Measurements from ENCODE around the gene MAPKAP1.

The MAPKAP1 gene

DNA sequence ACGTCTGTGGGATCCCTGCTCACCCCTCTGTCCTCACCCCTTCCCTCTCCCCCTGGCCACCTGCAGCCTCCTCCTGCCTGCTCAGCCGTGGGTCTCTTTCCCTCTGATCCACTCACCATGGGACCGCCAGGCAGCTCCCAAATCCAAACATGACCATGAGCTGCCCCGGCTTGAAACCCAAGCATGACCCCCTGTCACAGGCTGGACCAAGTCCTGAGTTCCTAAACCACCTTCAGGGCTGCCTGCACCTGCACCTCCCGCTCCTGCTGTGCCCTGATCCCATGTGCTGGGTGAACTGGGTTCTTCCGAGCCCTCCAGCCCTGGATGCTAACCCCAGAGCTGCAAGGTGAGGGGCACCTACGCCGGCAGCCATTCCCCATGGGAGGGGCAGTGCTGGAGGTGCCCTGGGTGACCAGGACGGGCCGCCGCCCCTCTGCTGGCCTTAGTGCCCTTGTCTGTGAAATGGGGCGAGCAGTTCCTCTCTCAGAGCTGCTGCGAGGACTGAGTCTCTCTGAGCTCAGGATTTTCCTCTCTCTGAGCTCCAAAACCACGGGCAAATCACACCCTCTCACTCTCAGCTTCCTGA lies 295.7 kb downstream of the MAPKAP1 start:
- H3K36me3 ChIP-seq (ENCODE audit: control insufficient read depth in 2 of 2, insufficient read depth in 2 of 2, low read length in 2 of 2), result no peaks in the 10 kb centered on the region
- H3K4me3 ChIP-seq (ENCODE audit: low read length in 2 of 2), result no peak overlapping the region
- H3K9me3 ChIP-seq (ENCODE audit: control insufficient read depth in 2 of 2, low read length in 2 of 2), result no peaks in the 10 kb centered on the region
- H3K27me3 ChIP-seq (ENCODE audit: control insufficient read depth in 1 of 2, insufficient read depth in 2 of 2, low read length in 2 of 2), result no peaks in the 10 kb centered on the region
- no peak overlapping the region for H3K27ac ChIP-seq (ENCODE audit: low read length)
- H3K4me1 ChIP-seq (ENCODE audit: control insufficient read depth, insufficient read depth, low read length), result peaks cover 19% of the 10 kb centered on the region
- no peak overlapping the region for H3K9ac ChIP-seq (ENCODE audit: low read length in 2 of 2)

DNA sequence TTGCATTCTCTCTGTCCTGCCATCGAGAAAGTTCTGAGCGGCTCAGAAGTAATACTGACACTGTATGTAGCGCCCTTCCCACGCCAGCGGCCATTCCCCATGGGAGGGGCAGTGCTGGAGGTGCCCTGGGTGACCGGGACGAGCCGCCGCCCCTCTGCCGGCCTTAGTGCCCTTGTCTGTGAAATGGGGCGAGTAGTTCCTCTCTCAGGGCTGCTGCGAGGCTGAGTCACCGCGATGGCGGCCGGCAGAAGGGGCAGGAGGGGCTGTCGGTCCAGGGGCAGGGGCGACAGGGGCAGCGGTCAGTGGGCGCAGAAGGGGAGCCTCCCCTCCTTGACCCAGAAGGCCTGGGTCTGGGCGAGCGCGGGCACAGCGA lies 296.5 kb downstream of the MAPKAP1 start:
- H3K4me3 ChIP-seq (ENCODE audit: low read length in 2 of 2), result no peak overlapping the region
- H3K27me3 ChIP-seq (ENCODE audit: control insufficient read depth in 1 of 2, insufficient read depth in 2 of 2, low read length in 2 of 2), result no peaks in the 10 kb centered on the region
- H3K36me3 ChIP-seq (ENCODE audit: control insufficient read depth in 2 of 2, insufficient read depth in 2 of 2, low read length in 2 of 2), result no peaks in the 10 kb centered on the region
- H3K27ac ChIP-seq (ENCODE audit: low read length), result no peak overlapping the region
- no peaks in the 10 kb centered on the region for H3K9me3 ChIP-seq (ENCODE audit: control insufficient read depth in 2 of 2, low read length in 2 of 2)
- H3K9ac ChIP-seq (ENCODE audit: low read length in 2 of 2), result no peak overlapping the region
- peaks cover 13% of the 10 kb centered on the region for H3K4me1 ChIP-seq (ENCODE audit: control insufficient read depth, insufficient read depth, low read length)

DNA sequence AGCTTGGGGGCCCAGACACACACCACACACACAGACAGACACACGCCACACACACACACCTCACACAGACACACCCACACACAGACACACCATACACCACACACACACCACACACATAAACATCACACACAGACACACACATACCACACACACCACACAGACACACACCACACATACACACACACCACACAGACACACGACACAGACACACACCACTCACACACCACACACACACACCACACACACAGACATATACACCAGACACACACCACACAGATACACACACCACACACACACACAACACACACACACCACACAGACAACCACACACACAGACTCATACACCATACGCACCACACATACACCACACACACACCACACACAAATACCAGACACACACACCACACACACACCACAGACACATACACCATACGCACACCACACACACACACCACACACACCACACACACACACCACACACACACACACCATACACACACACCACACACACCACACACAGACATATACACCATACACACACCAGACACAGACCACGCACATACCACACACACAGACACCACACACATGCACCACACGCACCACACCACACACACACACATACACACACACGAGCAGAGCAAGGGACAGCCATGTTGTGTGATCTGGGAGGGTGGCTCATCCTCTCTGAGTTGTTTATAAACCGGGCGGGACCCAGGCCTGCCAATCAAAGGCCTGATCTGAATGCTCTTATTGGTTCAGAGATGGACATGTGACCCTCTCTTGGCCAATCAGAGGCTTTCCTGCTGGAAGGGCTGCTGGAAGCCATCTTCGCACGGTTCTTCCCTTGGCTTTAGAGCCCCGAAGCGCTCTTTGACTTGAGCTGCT lies 297.1 kb downstream of the MAPKAP1 start:
- H3K4me3 ChIP-seq (ENCODE audit: low read length in 2 of 2), result no peak overlapping the region
- H3K9ac ChIP-seq (ENCODE audit: low read length in 2 of 2), result no peak overlapping the region

DNA sequence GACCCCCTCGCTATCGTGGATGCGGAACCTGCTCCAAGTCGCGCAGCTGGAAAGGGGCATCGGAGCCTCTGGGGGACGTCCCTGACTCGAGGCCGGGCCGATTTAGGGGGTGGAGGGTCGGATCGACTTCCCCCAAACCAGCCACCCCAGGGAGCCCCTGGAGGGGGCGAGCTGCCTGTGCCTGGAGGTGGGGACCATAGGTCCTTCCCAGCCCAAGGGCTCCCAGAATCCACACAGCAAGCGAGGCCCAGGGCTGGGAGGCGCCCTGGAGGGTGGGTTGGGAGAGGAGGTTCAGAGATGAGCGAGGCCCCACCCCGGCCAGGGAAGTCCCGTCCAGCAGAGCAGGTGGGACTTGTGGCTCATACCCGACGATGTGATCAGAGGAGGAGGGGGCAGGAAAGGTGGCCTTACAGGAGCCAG lies 297.8 kb downstream of the MAPKAP1 start:
- Histone ChIP-seq H3K9me3 (ENCODE audit: control insufficient read depth in 2 of 2, low read length in 2 of 2) (no peaks in the 10 kb centered on the region), H3K9ac (ENCODE audit: low read length in 2 of 2) (no peak overlapping the region), H3K4me3 (ENCODE audit: low read length in 2 of 2) (no peak overlapping the region), H3K27me3 (ENCODE audit: control insufficient read depth in 1 of 2, insufficient read depth in 2 of 2, low read length in 2 of 2) (no peaks in the 10 kb centered on the region), H3K27ac (ENCODE audit: low read length) (no peak overlapping the region), H3K4me1 (ENCODE audit: control insufficient read depth, insufficient read depth, low read length) (peaks cover 12% of the 10 kb centered on the region), H3K36me3 (ENCODE audit: control insufficient read depth in 2 of 2, insufficient read depth in 2 of 2, low read length in 2 of 2) (no peaks in the 10 kb centered on the region)

More for the DNA sequence above, 297.1 kb downstream of the MAPKAP1 start:
- no peaks in the 10 kb centered on the region for H3K27me3 ChIP-seq (ENCODE audit: control insufficient read depth in 1 of 2, insufficient read depth in 2 of 2, low read length in 2 of 2)
- H3K36me3 ChIP-seq (ENCODE audit: control insufficient read depth in 2 of 2, insufficient read depth in 2 of 2, low read length in 2 of 2), result no peaks in the 10 kb centered on the region
- peaks cover 12% of the 10 kb centered on the region for H3K4me1 ChIP-seq (ENCODE audit: control insufficient read depth, insufficient read depth, low read length)
- no peak overlapping the region for H3K27ac ChIP-seq (ENCODE audit: low read length)
- no peaks in the 10 kb centered on the region for H3K9me3 ChIP-seq (ENCODE audit: control insufficient read depth in 2 of 2, low read length in 2 of 2)

DNA sequence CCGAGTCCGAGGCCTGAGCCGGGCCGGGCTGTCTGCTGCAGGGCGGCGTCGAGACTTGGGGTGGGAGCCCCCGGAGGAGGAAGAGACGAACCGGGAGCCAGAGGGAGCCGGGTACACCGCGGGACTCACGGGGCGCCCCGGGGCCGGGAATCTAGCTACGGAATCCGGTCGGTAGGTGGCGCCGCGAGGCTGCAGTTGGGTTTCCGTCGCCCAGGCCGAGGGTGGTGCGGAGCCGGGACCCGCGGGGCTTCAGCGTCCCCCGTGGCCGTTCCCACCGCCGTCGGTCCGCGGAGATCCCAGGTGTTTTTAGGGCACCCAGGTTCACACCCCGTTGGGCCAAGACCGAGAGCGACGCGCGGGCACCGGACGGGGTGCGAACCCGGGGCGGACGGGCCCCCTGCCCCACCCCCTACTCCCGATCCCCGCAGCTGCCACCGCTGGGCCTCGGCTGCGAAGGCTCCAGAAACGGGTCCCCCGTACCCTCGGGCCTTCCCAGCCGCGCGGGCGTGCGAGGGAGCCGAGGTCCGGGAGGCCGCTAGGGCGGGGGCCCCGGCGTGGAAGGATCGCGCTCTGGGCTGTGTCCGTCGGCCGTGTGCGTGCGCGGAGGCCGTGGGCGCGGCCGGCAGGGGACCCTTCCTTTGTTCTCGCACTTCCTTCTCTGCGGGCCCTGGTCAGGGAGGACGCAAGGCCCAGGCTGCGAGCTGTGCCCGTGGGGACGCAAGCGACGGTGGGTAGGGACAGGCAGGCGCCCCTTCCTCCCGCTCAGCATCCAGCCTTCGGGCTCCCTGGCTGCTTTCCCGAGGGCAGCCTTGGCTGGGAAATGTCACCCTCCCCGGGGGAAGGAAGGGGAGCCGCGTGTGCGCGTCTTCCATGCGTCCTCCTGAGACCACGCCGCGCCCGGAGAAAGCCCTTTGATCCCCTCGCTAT lies 298.8 kb downstream of the MAPKAP1 start:
- Histone ChIP-seq H3K4me1 (ENCODE audit: control insufficient read depth, insufficient read depth, low read length) (peaks cover 12% of the 10 kb centered on the region), H3K9ac (ENCODE audit: low read length in 2 of 2) (peak overlapping the region; percentile 66 to 70), H3K27ac (ENCODE audit: low read length) (peak overlapping the region; percentile 60), H3K4me3 (ENCODE audit: low read length in 2 of 2) (peak overlapping the region; percentile 76 to 79), H3K27me3 (ENCODE audit: control insufficient read depth in 1 of 2, insufficient read depth in 2 of 2, low read length in 2 of 2) (no peaks in the 10 kb centered on the region), H3K9me3 (ENCODE audit: control insufficient read depth in 2 of 2, low read length in 2 of 2) (no peaks in the 10 kb centered on the region), H3K36me3 (ENCODE audit: control insufficient read depth in 2 of 2, insufficient read depth in 2 of 2, low read length in 2 of 2) (no peaks in the 10 kb centered on the region)

DNA sequence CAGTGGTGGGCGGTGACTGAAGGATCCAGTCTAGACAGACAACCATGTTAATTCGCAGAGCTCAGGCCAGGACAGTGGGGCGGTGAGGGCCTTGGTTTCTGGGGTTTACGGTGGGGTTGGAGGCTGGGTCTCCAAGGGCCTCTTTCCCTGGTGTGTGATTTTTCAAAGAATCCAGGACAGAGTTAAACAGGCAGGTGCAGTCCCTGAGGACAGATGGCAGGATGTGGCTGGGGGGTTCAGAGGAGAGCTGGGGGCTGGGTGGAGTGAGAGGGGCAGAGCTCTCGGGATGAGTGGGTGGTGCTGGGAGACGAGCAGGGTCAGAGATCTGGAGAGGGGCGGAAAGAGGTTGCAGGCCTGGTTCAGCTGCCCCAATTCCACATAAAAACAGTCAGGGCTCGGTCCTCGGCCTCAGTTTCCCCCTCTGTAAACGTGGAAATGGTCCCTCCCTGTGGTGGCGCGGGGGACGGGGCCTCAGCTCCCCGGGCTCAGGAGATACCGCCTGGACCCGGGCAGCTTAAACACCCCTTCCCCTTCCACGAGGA lies 299.5 kb downstream of the MAPKAP1 start:
- Histone ChIP-seq H3K27ac (ENCODE audit: low read length) (peak overlapping the region; percentile 60), H3K9me3 (ENCODE audit: control insufficient read depth in 2 of 2, low read length in 2 of 2) (no peaks in the 10 kb centered on the region), H3K4me3 (ENCODE audit: low read length in 2 of 2) (peak overlapping the region; percentile 76 to 79), H3K4me1 (ENCODE audit: control insufficient read depth, insufficient read depth, low read length) (peaks cover 12% of the 10 kb centered on the region), H3K36me3 (ENCODE audit: control insufficient read depth in 2 of 2, insufficient read depth in 2 of 2, low read length in 2 of 2) (no peaks in the 10 kb centered on the region), H3K9ac (ENCODE audit: low read length in 2 of 2) (peak overlapping the region; percentile 47 to 70), H3K27me3 (ENCODE audit: control insufficient read depth in 1 of 2, insufficient read depth in 2 of 2, low read length in 2 of 2) (no peaks in the 10 kb centered on the region)

DNA sequence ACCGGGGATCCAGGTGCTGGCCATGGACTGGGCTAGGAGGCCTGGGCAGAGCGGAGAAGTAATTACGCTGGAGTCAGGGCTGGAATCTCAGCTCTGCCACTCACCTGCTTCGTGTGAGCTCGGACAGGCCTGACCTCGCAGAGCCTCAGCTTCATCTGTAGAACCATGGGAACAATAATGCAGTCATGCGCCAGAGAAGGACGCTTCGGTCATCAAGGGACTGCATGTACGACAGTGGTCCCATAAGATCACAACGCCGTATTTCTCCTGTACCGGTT lies 300.3 kb downstream of the MAPKAP1 start:
- Histone ChIP-seq H3K9me3 (ENCODE audit: control insufficient read depth in 2 of 2, low read length in 2 of 2) (no peaks in the 10 kb centered on the region), H3K4me3 (ENCODE audit: low read length in 2 of 2) (no peak overlapping the region), H3K27me3 (ENCODE audit: control insufficient read depth in 1 of 2, insufficient read depth in 2 of 2, low read length in 2 of 2) (no peaks in the 10 kb centered on the region), H3K36me3 (ENCODE audit: control insufficient read depth in 2 of 2, insufficient read depth in 2 of 2, low read length in 2 of 2) (no peaks in the 10 kb centered on the region), H3K27ac (ENCODE audit: low read length) (no peak overlapping the region), H3K9ac (ENCODE audit: low read length in 2 of 2) (no peak overlapping the region), H3K4me1 (ENCODE audit: control insufficient read depth, insufficient read depth, low read length) (peaks cover 12% of the 10 kb centered on the region)

DNA sequence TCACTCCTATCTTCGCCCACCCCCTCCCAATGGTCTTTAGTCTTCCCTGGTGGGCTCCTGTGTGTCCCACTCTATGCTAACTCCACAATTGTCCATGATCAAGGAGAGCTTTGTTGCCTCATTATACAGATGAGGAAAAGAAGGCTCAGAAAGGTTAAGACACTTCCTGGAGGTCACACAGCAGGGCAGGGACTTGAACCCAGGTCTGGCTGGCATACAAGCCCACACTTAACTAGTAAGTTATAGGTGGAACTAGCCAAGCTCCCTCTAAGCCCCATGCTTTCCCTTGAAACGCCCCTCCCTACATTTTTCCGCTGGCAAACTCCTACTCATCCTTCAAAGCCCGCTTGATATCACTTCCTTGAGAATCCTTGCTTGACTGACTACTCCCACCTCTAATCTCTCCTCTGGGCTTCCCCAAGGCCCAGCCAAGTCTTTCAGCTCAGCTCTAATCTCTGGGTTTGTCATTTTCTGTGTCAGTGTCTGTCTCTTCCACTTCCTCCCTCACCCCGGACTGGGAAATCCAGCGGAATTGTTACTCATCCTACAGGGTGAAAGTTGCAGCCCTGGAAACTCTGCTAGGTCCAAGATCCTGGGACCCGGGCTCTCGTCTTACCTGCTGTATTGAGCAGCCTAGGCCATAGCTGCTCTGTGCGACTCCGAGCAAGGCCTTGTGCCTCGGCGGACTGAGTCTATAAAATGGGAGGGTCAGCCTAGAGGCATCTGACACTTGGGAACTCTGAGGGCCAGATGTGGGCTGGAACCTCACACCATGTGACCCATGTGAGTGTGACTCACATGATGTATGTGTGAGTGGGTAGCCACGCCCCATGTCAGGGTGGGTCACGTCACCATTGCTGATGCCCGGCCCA lies 300.8 kb downstream of the MAPKAP1 start:
- Histone ChIP-seq H3K4me3 (ENCODE audit: low read length in 2 of 2) (no peak overlapping the region), H3K4me1 (ENCODE audit: control insufficient read depth, insufficient read depth, low read length) (peaks cover 12% of the 10 kb centered on the region), H3K9ac (ENCODE audit: low read length in 2 of 2) (no peak overlapping the region), H3K9me3 (ENCODE audit: control insufficient read depth in 2 of 2, low read length in 2 of 2) (no peaks in the 10 kb centered on the region), H3K27me3 (ENCODE audit: control insufficient read depth in 1 of 2, insufficient read depth in 2 of 2, low read length in 2 of 2) (no peaks in the 10 kb centered on the region), H3K27ac (ENCODE audit: low read length) (no peak overlapping the region), H3K36me3 (ENCODE audit: control insufficient read depth in 2 of 2, insufficient read depth in 2 of 2, low read length in 2 of 2) (no peaks in the 10 kb centered on the region)

DNA sequence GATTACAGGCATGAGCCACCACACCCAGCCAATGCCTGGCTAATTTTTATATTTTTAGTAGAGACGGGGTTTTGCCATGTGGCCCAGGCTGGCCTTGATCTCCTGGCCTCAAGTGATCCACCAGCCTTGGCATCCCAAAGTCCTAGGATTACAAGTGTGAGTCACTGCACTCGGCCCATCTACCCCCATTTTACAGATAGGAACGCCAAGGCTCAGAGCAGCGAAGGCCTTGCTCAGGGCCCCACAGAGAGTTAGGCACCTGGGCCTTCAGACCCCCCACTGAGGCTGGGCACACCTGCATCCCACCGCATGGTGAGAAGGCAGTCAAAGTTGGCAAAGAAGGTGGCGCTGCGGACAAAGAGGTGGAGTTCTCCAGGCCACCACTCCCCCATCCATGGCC lies 302.3 kb downstream of the MAPKAP1 start:
- Histone ChIP-seq H3K9ac (ENCODE audit: low read length in 2 of 2) (no peak overlapping the region), H3K4me3 (ENCODE audit: low read length in 2 of 2) (no peak overlapping the region), H3K4me1 (ENCODE audit: control insufficient read depth, insufficient read depth, low read length) (peaks cover 12% of the 10 kb centered on the region), H3K36me3 (ENCODE audit: control insufficient read depth in 2 of 2, insufficient read depth in 2 of 2, low read length in 2 of 2) (no peaks in the 10 kb centered on the region), H3K27ac (ENCODE audit: low read length) (no peak overlapping the region), H3K27me3 (ENCODE audit: control insufficient read depth in 1 of 2, insufficient read depth in 2 of 2, low read length in 2 of 2) (no peaks in the 10 kb centered on the region), H3K9me3 (ENCODE audit: control insufficient read depth in 2 of 2, low read length in 2 of 2) (no peaks in the 10 kb centered on the region)
